Measurements from ENCODE around the gene TMEM184B.
A peak's percentile ranks its signal among the peaks of the same experiment; 100 is the strongest.

TMEM184B gene

DNA sequence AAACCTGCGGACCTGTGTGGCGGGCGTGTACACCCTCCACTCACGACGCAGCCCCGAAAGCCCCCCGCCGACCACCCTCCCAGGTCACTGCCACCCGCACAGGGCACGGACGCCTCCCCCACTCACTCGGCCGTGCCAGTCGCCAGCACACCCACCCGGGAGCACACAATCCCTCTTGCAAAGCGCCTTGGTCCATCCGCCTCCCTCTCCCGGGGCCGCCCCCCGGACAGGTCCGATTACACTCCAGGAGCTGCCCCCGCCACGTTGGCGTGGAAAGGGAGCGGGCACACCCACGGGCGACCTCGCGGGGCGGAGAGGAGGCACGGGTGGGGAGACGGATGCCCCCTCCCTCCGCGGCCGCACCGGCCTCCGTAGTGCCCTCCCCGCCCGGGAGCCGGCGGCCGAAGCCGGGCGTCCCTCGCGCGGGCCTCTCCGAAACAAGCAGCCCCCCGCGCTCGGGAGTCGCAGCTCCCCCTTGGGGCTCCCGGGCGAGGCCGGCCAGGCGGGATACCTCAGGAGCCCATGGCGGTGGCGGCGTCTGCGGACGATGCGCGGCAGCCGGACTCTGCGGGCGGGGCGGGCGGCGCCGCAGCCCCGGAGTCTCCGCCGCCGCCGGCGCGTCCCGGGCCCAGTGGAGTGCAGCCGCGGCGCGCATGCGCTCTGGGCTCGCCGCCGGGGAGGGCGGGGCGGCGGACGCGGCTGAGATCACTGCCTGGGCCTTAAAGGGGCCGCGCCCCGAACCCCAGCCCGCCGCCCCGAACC lies at the start of gene TMEM184B:
TMEM184B (minus strand) TSS at position 638 of the 762 bp plus-strand sequence. CDS start 25,049 bp downstream, outside the sequence.
- DNase-seq (ENCODE audit: low read depth in 2 of 2): peak; percentile 62 to 65

- DNase-seq (ENCODE audit: low read depth in 2 of 2): no peak
Measured at GRCh38 chr22:38320605-38321402, 48.0 kb upstream of the TMEM184B start.

- DNase-seq (ENCODE audit: low read depth in 2 of 2): no peak
Measured at GRCh38 chr22:38318792-38319773, 46.3 kb upstream of the TMEM184B start.

- no peak for DNase-seq (ENCODE audit: low read depth in 2 of 2)
Measured at GRCh38 chr22:38317995-38318715, 45.3 kb upstream of the TMEM184B start.

DNA sequence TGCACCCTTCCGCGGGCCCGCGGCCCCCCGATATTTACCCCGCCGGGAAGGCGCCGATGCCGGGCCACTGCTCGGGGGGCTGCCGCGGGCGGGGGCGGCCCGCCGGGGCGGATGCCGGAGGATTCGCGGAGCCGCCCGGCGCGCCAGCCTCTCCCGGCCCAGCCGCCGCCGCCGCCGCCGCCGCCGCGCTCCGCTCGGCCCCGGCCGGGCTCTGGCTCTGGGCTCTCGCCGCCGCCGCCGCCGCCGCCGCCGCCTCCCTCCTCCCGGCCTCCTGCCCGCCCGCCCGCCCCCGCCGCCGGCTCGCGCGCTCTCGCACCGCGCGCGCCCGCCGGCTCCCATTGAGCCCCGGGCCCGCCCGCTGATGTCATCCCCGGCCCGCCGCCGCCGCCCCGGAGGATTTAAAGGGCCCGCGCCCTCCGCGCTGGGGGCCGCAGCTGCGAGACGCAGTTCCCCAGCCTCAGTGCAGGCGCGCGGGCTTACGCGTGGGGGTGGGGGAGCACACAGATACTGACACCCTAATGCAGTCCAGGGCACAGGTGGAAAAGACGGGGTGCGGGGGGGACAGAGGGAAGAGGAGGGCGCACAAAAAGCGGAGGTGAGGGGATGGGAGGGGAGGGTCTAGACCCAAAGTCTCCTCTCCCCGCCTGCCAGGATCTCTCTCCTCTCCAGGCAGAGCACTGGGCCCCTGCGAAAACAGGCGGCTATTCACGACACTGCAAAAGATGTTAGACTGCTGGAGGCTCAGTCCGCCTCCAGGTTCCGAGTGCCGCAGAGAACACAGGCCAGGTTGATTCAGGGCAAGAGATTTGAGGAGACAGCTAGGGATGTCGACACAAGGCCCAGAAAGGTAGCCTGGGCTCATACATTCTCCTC lies 44.5 kb upstream of the TMEM184B start, which contains the start of gene CSNK1E:
CSNK1E (minus strand) TSS at position 312 of the 873 bp plus-strand sequence. CDS start 3,276 bp downstream, outside the sequence.
- peak; percentile 52 to 54 for DNase-seq (ENCODE audit: low read depth in 2 of 2)

- no peak for DNase-seq (ENCODE audit: low read depth in 2 of 2)
Measured at GRCh38 chr22:38316364-38317121, 43.7 kb upstream of the TMEM184B start.

- no peak for DNase-seq (ENCODE audit: low read depth in 2 of 2)
Measured at GRCh38 chr22:38315823-38316363, 43.1 kb upstream of the TMEM184B start.

DNA sequence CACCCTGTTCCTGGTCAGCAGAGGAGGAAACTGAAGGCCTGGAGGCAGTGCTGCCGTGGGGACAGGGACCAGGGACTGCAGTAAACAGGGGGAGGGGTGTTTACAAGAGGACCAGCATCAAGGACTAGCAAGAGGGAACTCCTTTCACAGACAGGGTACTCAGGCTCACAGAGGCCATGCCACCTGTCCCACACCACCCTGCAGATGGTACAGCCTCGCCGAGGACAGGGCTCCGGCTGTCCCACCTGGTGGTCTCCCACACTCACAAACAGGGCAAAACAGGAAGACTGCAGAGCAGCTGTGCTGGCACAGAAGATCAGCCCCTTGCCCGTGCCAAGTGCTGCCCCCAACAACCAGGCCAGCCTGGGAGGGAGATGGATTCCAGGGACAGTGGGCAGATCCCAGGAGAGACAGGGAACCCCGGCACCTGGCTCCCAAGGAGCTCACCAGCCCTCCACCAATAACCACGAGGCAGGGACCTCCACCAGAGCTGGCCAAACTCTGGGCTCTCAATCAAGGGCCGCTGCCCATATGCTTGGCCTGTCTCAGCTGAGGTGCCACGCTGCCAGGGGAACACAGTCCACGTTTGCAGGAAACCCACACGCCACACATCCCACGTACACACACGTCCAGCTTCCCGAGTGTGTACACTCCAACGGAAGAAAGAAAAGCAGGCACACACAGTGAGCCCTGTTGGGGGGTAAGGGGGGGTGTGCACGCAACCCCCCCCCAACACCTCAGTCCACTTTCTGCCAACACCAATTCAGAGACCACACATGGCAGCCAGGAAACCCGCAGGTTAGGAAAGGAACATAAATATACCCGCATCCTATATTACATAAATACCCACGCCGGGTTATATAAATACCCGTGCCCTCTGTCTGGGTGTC lies 42.4 kb upstream of the TMEM184B start:
- DNase-seq (ENCODE audit: low read depth in 2 of 2): no peak

- no peak for DNase-seq (ENCODE audit: low read depth in 2 of 2)
Measured at GRCh38 chr22:38314051-38314932, 41.5 kb upstream of the TMEM184B start.

- DNase-seq (ENCODE audit: low read depth in 2 of 2): no peak
Measured at GRCh38 chr22:38313384-38313955, 40.7 kb upstream of the TMEM184B start.

DNA sequence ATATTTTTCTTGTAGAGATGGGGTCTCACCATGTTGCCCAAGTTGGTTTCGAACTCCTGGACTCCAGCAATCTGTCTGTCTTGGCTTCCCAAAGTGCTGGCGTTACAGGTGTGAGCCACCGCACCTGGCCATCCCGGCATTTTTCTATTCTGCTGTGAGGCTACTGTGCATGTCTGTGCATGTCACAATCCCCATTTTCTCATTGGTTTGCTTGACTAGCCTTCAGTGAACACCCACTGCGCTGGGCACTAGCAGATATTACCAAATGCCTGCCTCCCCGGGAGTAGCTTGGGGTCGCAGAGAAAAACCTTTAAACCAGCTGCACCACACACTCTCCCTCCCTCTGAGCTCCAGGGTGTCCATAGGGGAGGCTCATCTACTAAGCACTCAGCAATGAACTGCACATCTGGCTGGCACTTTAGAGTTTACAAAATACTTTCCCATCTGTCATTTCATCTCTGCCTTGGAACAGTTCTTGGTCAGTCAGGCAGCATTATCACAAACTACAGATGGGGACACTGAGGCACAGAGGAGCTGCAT lies 39.5 kb upstream of the TMEM184B start:
- no peak for DNase-seq (ENCODE audit: low read depth in 2 of 2)

DNA sequence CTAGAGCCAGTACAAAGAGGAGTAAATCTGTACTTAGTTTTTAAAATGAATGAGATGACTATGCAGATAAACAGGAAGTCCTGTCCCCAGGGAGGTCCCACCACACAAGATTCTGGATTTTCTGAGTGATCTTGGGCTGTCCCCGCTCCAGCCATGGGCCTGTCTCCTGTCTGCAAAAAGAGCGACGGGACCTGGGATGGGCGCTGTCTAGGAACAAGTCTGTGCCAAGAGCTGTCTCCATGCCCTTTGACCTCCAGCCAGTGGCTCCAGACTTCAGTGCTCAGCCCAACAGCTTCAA lies 38.5 kb upstream of the TMEM184B start:
- DNase-seq (ENCODE audit: low read depth in 2 of 2): no peak

- DNase-seq (ENCODE audit: low read depth in 2 of 2): no peak
Measured at GRCh38 chr22:38310518-38311322, 37.9 kb upstream of the TMEM184B start.

- DNase-seq (ENCODE audit: low read depth in 2 of 2): no peak
Measured at GRCh38 chr22:38309614-38310517, 37.1 kb upstream of the TMEM184B start.
